ENCODE measurements around the gene CCDC190.
A peak's percentile ranks its signal among the peaks of the same experiment; 100 is the strongest.
"Not testable (repeated sequence)": the region's sequence is repeated elsewhere in the genome, so short reads cannot be mapped to it uniquely, and the experiment has no call there.

CCDC190 gene

DNA sequence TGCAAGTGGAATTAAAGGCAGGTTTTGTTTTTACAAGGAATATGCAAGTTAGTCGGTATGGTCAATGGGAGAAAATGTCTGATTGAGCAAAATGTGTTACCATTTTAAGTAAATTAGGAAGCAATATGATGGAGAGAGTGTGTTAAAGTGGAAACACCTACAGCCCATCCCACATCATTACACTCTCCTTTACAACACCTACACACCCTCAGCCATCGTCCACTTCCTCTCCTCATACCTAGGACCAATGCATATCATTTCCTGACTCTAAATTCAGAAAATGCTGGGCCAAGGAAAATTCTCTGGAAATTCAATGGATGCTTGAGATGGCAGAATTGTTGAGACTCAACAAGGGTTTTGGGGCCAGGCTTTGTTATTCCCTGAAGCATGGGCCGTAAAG, 16.4 kb upstream of the CCDC190 start:
- DNase-seq (ENCODE audit: low spot score): no peak

DNA sequence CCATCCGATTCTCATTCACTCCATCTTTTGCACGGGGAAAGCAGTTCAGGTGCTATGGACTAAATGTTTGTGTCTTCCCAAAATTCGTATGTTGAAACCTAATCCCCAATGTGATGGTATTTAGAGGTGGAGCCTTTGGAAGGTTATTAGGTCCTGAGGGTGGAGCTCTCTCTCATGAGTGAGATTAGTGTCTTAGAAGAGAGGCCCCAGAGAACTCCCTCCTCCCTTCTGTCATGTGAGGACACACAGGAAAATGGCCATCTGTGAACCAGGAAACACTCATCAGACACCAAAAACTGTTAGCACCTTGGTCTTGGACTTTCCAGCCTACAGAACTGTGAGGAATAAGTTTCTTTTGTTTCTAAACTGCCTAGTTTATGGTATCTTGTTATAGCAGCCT, 15.8 kb upstream of the CCDC190 start:
- no peak for DNase-seq (ENCODE audit: low spot score)

DNA sequence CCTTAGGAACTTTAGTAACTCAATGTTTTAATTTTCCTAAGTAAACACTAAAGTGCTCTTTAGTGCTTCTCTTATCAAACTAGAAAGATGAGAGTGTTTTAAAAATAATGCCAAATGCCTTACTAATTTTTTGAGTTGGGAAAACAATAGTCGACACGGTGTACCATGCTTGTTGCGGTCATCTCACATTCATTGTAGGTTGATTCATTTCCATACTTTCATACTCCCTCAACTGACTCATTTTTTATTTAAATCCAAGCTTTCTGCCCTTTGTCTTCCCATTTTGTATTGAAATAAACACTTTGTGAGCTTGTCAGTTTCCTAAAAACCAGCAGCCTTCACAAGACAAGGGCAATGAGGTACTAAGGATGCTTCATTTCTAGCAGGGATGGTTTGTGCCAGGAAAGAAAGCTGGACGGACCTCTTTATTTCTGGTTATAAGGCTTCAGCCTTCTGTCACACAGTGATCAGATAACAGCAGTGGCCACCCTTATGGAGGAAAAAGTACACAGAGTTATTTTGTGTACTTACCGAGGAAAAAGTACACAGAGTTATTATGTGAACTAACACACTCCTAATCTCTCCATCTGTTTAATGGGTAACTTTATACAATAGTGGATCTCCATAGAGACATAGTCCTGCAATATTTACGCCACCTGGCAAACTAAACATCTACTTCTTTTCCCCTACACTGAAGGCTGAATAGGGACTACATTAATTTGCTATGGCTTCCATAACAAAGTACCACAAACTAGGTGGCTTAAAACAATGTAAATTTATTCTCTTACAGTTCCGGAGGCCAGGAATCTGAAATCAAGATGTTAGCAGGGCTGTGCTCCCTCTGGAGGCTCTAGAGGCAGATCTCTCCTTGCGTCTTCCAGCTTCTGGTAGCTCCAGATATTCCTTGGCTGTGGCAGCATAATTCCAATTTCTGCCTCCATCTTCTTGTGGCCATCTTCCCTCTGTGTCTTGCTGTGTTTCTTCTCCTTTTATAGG, 13.0 kb upstream of the CCDC190 start:
- no peak for DNase-seq (ENCODE audit: low spot score)

DNA sequence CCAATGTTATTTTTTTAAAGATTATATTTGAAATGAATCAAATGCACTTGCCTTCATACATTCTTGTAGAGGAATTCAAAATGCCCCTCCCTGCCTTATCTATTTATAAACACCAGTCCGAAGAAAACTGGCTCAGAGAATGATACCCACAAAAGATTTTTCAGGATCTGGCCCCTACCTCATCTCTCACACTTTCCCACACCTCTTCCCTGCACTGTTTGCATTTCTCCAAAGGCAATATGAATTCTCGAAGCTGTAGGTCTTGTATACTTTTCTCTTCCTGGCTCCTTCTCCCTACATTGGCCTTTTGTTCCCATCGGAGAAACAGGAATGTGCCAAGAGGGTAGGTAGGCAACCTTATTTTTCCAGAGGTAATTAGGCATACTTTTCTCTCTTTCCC, 12.0 kb upstream of the CCDC190 start:
- DNase-seq (ENCODE audit: low spot score): no peak

DNA sequence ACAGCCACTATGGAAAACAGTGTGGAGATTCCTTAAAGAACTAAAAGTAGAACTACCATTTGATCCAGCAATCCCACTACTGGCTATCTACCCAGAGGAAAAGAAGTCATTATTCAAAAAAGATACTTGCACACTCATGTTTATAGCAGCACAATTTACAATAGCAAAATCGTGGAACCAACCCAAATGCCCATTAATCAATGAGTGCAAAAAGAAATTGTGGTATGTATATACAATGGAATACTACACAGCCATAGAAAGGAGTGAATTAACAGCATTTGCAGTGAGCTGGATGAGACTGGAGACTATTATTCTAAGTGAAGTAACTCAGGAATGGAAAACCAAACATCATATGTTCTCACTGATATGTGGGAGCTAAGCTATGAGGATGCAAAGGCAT, 10.4 kb upstream of the CCDC190 start:
- DNase-seq (ENCODE audit: low spot score): not testable (repeated sequence)

DNA sequence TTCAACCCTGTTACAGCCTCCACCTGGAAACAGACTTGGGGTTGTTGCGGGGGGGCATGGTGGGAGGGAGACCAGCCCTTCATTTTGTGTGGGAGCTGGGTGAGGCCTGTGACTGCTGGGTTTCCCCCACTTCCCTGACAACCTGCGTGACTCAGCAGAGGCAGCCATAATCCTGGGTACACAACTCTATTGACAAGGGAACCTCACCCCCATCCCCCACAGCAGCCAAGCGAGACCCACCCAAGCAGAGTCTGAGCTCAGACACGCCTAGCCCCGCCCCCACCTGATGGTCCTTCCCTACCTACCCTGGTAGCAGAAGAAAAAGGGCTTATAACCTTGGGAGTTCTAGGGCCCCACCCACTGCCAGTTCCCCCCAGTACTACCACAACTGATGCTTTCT, 8.0 kb upstream of the CCDC190 start:
- DNase-seq (ENCODE audit: low spot score): no peak

DNA sequence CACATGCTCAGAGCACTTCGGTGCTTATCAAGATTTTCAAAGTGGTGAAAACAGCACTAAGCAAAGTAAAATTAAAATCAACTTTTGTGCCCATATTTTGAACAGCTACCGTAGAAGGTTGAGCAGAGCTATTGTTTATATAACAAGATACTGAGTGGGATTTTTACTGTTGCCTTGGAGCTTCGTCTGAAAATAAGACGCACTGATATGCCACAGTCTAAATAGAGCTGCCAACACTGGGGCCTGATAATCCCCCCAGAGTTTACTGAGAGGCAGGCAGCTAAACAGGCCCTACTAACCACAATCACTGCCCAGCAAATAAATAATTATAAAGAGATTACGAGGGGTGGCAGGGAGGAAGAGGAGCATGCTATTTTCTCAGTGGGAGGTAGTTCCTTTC, 650 bp upstream of the CCDC190 start:
- no peak for DNase-seq (ENCODE audit: low spot score)

DNA sequence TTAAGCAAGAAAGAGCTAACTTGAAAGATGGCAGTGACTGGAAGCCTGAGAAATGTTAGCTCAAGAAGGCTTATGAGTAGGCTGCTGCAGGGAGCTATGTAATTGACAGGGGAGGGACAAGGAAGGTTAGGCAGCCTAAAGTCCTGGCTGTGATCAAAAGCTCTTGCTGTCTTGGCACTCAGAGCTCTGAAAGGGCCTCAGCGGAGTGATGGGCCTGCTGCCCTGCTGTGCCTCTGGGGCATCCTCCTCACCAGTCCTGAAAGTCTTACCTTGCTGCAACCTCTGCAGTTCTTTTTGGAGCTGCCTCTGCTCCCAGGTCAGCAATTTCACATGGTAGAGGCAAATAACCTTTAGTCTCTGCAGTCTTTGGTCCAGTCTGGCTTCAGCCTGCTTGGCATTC, 1.8 kb downstream of the CCDC190 start:
- no peak for DNase-seq (ENCODE audit: low spot score)

DNA sequence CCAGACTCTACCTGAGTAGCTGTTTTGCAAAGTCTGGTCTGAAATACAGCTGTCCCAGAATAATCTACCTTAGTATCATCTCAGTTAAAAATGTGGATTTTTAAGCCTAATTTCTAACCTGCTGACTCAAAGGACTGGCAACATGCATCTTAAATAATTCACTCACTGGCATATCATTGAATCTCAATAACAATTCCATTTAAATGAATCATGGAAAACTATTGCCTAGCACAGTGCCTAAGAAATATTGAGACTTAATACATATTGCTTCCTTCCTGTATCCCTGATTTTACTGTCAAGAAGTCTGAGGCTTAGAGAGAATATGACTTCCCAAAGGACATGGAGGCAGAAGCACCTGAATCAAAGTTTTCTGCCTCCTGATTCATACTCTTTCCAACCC, 3.1 kb downstream of the CCDC190 start:
- DNase-seq (ENCODE audit: low spot score): peak; percentile 20

DNA sequence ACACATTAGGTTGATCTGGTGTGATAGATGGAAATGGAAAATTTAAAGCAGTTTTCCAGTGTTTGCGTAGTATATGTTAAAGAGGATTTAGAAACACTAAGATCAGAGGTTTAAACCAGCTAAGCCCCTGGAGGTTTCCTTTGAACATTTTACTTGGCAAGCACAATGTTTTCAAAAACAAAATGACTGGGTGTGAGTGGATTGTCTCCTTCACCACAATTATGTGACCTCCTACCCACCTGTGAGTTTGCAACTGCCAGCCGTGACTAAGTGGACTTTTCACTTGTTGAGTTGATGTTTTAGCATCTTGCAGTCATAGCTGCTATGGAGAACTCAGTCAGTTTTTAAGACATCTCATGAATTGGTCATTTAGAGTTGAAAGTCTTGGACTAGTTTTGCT, 4.7 kb downstream of the CCDC190 start:
- DNase-seq (ENCODE audit: low spot score): peak; percentile 72

DNA sequence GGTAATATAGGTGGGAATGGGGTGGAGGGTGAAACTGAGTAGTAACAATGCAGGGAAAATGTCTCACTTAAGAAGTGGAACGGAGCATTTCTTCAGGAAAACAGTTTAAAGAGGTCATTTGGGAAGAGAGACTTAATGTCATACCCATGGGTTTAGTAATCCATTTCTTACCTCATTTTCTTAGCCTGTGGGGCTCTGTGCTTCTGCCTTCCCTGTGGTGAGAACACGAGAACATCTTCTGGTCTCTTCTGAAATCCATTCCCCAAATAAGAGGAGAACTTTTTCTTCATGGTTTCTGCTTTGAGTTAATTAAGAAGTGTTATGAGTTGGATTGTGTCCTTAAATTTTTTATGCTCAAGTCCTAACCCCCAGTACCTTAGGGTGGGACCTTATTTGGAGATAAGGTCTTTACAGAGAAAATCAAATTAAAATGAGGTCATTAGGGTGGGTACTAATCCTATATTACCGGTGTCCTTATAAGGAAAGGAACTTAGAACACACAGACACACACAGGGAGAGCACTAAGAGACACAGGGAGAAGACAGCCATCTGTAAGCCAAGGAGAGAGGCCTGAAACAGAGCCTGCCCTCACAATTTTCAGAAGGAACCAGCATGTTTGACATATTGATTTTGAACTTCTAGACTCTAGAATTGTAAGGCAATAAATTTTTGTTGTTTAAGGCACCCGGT, 5.4 kb downstream of the CCDC190 start:
- peak; percentile 22 for DNase-seq (ENCODE audit: low spot score)

DNA sequence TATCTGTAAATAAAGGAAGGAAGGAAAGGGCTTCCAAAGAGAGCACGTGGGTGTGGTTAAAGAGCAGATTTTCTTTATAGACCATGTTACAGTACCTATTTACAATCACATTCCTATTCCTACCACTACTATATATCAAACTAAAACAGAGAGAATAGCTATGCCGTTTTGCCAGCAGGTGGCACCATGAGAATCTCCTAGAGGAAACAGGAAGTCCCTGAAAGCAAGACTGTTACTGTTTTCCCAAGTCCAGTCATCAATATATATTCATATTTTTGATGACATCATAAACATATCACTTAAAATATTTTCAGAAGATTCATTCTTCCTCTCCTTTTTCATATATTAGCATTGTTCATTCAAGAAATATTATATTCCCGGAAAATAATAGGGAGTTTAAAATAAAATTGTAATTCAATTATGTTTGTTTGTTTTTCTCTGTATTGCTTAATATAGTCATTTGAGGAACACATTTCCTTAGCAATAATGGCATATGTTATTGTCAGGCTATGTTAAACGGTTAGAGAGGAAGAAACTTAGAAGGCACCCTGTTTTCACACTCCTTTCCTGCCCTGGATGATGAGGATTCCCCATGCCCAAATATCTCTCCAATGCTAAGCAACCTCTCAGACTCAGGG, 6.6 kb downstream of the CCDC190 start:
- peak; percentile 76 for DNase-seq (ENCODE audit: low spot score)

DNA sequence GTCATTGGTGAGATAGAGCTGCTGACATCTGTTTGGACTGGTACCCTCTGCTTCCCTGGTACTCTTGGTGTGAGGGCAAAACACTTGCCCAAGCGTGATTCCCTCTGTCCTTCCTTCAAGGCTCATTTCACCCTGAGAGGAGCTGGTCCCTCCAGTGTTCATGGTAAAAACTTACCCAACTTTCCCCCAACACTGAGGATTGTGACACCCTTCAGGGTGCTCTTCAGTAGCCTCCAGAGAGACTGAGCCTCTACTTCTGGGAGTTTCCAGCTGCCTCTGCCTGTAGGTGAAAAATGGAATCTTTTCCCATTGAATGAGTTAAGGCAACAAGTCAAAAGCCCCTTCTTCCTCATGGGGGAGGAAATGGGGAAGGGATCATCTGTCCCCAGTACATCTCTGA, 9.6 kb downstream of the CCDC190 start:
- DNase-seq (ENCODE audit: low spot score): no peak

DNA sequence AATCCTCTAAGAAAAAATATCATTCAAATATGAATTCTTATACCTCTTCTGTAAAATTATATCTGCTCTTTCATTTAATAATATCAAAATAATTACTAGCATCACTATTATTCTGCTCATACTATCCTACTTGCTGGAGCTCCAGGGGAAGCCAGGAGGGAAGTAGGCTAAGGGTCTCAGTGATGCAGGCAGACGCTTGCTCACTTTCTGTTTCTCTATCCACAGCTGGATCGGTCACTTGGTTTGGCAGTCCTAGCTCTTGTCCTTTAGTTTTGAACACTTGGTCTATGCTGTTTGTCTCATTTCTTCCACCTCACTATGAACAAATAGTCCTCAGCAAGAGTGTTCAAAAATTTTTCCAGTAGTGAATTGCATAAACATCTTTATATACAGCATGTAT, 11.3 kb downstream of the CCDC190 start:
- no peak for DNase-seq (ENCODE audit: low spot score)

DNA sequence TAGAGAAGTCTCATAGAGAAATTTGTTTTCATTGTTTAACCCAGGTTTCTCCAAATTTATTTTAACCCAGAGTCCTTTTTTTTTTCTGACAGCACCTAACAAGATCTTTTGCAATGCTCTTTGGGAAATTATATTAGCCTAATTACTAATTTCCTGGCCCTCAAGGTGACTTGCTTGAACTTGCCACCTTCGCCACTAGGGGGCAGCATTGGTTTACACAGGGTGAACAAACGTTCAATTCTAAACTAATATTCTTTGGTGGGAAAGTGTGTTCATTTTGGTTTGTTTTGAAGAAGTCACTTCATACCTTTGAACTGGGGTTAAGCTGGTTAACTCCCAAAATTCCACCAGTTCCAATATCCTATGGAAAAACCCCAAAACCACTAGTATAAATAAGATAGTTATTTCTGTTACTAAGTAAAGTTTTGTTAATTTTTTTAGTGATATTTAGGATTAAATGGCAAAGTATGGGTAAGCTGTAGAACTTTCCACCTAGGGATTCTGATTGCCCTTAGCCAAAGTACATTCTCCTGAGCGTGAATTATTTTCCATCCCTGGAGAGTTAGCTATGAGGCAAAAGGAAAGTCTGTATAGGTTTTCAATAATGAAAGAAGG, 13.0 kb downstream of the CCDC190 start:
- DNase-seq (ENCODE audit: low spot score): peak; percentile 72

DNA sequence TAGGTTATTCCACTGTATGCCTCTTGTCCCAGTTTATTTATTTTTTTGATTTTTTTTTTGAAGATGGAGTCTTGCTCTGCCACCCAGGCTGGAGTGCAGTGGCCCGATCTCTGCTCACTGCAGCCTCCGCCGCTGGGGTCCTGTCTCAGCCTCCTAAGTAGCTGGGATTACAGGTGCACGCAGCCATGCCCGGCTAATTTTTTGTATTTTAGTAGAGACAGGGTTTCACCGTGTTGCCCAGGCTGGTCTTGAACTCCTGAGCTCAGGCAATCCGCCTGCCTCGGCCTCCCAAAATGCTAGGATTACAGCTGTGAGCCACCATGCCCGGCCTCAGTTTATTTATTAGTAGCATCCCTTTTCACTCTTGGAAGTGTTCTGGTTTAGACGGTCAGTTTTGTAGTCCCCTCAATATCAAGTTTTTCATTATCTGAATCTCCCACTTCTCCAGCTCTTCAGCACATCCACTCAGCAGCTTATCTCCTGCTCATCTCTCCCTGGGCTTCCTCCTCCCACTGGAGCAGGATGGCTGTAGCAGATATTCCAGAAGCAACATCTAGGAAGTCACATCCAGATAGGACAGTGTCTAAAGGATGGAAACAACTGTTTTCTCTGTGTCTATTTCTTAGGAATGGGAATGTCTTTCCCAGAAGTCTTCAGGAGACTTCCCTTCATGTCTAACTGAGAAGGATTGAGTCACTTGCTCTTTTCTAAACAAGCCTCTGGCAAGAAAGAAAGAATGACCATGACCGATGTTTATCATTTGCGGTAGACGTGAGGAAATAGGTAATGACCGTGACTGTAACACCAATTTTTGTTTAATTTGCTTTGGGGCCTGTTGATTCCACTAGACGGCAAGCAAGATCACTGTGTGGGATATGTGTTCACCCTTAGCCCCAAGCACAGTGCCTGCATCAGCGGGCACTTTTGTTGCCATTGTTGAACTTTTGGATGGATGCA, 14.4 kb downstream of the CCDC190 start:
- DNase-seq (ENCODE audit: low spot score): no peak

DNA sequence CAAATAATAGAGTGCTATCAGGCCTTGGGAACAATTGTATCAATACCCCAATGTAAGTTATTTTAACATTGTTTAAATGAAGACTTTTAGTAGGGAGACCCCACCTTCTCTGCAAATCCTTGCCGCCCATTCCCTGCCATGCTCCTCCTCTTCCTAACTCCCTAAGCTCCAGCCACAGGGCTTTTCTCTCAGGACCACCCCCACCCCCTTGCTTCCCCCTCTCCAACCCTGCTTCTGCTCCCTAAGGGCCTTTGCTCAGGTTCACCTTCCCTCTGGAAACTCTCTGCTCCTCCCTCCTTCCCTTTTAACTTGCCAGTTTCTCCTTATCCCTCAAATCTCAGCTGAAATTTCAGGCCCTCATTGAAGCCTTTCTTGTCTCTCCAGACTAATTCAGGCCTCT, 16.8 kb downstream of the CCDC190 start:
- DNase-seq (ENCODE audit: low spot score): no peak

DNA sequence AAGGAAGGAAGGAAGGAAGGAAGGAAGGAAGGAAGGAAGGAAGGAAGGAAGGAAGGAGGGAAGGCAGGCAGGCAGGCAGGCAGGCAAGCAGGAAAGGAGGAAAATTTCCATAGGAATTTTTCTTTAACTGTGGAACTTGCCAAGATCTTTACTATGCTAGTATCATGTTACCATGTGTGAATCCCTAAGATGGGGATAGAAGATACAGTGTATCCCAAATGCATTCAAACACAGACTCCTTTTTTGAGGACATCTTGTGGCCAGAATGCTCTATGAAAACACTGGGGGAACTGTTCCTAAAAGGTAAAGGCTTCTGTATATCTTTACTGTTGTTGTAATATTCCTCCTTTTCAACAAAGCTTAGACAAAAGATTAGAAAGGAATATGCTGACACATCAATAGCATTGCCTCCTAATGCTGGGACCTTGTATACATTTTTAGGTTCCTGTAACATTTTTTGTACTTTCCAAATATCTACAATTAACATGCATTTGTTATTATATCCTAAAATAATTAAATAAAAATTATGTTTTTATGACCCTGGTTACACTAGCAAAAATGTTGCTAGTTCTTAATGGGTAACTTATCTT, 20.6 kb downstream of the CCDC190 start:
- DNase-seq (ENCODE audit: low spot score): no peak

DNA sequence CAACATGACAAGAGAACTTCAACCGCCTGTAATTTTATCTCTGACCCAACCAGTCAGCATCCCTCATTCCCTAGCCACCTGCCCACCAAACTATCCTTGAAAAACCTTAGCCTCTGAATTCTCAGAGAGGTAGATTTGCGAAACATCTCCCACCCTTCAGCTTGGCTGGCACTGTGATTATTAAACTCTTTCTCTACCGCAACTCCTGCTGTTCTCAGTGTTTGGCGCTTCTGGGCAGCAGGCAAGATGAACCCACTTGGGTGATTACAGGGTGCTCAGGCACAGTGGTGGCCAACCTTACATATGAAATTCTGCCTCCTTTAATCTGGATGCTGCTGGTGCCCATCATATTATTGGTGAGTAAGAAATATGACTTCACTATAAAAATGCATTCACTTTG, 22.1 kb downstream of the CCDC190 start:
- no peak for DNase-seq (ENCODE audit: low spot score)

DNA sequence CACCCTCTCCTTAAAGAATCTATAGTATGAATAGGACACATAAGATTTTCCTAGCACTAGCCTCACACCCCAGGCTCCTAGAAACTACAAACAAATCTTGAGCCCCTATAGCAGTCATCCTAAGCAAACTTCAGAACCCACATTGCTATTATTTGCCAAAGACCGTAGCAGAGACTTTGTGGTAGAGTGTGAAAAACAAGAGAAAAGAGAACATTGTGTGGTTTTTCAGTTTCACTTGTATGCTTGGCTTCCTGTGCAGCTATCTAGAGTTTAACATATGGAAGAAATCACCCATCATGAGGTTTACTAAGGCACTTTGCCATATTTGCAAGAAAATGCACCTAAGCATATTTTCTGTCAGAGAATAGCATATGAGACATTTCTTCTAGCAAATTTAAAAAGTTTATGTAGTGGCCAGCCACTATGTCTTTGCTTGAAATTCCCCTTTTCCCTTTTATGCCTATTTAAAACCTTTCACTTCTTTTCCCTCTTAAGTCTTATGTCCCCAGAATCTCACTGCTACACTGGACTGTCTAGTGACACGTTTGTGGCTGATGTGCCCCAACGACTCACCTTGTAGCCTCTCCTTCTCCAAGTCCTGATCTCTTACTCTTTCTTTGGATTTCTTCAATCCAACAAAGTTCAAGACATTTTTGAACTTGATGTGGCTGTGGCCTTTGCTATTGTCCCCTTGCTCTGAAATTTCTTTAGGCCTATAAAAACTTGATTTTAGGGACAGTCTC, 25.6 kb downstream of the CCDC190 start:
- DNase-seq (ENCODE audit: low spot score): no peak

Measured in AG08395 (cell line).